Measurements from ENCODE around the gene PDE10A. TPM values are rescaled to one million over a fixed set of nuclear protein-coding genes. Genes with fewer than 3 reads are reported as not detected.

PDE10A gene
- total RNA-seq, 1 donor from 2014 or later = 2.7 TPM

DNA sequence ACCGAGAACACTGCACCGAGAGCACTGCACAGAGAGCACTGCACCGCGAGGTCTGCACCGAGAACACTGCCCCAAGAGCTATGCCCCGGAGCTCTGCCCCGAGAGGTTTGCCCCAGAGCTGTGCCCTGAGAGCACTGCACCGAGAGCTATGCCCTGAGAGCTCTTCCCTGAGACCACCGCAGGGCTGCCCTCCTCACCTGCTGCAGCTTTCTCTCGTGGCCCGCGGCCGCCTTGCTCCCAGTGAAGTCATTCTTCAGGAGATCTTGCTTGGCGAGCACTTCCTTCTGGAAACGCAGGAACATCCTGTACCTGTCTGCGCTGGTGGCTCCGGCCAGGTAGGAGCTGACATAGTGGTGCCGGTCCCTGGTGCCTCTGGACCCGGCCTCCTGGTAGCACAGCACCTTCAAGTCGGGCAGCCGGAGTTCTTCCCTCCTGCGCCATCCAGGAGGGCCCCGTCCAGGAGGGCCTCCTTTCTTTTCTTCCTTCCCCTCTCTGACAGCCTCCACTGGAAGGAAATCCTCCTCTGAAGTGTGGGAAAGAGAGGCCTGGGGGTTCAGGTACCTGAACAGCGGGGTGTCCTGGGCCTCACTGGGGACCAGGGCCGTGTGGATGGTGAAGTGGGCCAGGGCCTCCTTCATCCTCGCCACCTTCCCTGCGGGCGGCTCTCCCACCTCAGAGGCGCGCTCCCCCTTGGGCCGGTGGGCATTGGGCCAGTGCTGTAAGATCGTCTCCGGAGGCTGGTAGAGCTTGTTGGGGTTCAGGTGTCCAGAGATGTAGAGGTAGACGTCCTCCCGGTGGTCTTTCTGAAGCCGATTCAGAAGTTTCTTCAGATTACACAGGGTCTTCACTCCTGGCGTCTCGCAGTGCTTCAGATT, 361.4 kb downstream of the PDE10A start:
- ATAC-seq (peak in 1 of 2 donors; percentile 35), DNase-seq (no peak)
- H3K27ac ChIP-seq = no peak overlapping the region
- intact Hi-C loops (cut with DNase I) = no loop called here
- no peaks in the 10 kb centered on the region for H3K27me3 ChIP-seq (ENCODE audit: low read depth)
- H3K9me3 ChIP-seq = no peaks in the 10 kb centered on the region
- TF ChIP-seq, protein P1, sequence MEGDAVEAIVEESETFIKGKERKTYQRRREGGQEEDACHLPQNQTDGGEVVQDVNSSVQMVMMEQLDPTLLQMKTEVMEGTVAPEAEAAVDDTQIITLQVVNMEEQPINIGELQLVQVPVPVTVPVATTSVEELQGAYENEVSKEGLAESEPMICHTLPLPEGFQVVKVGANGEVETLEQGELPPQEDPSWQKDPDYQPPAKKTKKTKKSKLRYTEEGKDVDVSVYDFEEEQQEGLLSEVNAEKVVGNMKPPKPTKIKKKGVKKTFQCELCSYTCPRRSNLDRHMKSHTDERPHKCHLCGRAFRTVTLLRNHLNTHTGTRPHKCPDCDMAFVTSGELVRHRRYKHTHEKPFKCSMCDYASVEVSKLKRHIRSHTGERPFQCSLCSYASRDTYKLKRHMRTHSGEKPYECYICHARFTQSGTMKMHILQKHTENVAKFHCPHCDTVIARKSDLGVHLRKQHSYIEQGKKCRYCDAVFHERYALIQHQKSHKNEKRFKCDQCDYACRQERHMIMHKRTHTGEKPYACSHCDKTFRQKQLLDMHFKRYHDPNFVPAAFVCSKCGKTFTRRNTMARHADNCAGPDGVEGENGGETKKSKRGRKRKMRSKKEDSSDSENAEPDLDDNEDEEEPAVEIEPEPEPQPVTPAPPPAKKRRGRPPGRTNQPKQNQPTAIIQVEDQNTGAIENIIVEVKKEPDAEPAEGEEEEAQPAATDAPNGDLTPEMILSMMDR (IDR thresholded peaks at IDR 0.05) = no peak
- H3K4me1 ChIP-seq = no peaks in the 10 kb centered on the region
- H3K4me3 ChIP-seq = no peak overlapping the region
- H3K36me3 ChIP-seq = no peaks in the 10 kb centered on the region

GRCh38 chr6:165300422-165300936, 362.6 kb downstream of the PDE10A start:
- ATAC-seq (no peak), DNase-seq (no peak)
- H3K4me3 ChIP-seq = no peak overlapping the region
- TF ChIP-seq, protein P1 (IDR thresholded peaks at IDR 0.05) = no peak
- no peaks in the 10 kb centered on the region for H3K9me3 ChIP-seq
- no peaks in the 10 kb centered on the region for H3K27me3 ChIP-seq (ENCODE audit: low read depth)
- intact Hi-C loops (cut with DNase I) = no loop called here
- H3K4me1 ChIP-seq = no peaks in the 10 kb centered on the region
- no peaks in the 10 kb centered on the region for H3K36me3 ChIP-seq
- no peak overlapping the region for H3K27ac ChIP-seq

GRCh38 chr6:165298875-165299274, 364.2 kb downstream of the PDE10A start:
- Histone ChIP-seq H3K27me3 (ENCODE audit: low read depth) (no peaks in the 10 kb centered on the region), H3K4me3 (no peak overlapping the region), H3K27ac (no peak overlapping the region), H3K9me3 (no peaks in the 10 kb centered on the region), H3K4me1 (no peaks in the 10 kb centered on the region), H3K36me3 (no peaks in the 10 kb centered on the region)
- ATAC-seq (no peak), DNase-seq (no peak)
- intact Hi-C loops (cut with DNase I) = no loop called here
- TF ChIP-seq, protein P1 (IDR thresholded peaks at IDR 0.05) = no peak

GRCh38 chr6:165298402-165298801, 364.6 kb downstream of the PDE10A start:
- Histone ChIP-seq H3K27ac (no peak overlapping the region), H3K4me3 (no peak overlapping the region), H3K4me1 (no peaks in the 10 kb centered on the region), H3K27me3 (ENCODE audit: low read depth) (no peaks in the 10 kb centered on the region), H3K36me3 (no peaks in the 10 kb centered on the region), H3K9me3 (no peaks in the 10 kb centered on the region)
- ATAC-seq (no peak), DNase-seq (no peak)
- TF ChIP-seq, protein P1 (IDR thresholded peaks at IDR 0.05) = no peak
- intact Hi-C loops (cut with DNase I) = no loop called here

- no peaks in the 10 kb centered on the region for H3K36me3 ChIP-seq
- H3K27ac ChIP-seq = no peak overlapping the region
- no peak for ATAC-seq
- intact Hi-C loops (cut with DNase I) = no loop called here
- no peak for DNase-seq
- H3K27me3 ChIP-seq (ENCODE audit: low read depth) = no peaks in the 10 kb centered on the region
- no peaks in the 10 kb centered on the region for H3K9me3 ChIP-seq
- TF ChIP-seq, protein P1 (IDR thresholded peaks at IDR 0.05) = no peak
- no peaks in the 10 kb centered on the region for H3K4me1 ChIP-seq
- no peak overlapping the region for H3K4me3 ChIP-seq
These were observed 370.4 kb downstream of the PDE10A start for GRCh38 chr6:165292657-165293056.

All from lower lobe of right lung (tissue), 2 donors.